ENCODE measurements around the gene STRIP2. TPM values are rescaled to one million over a fixed set of nuclear protein-coding genes. Genes with fewer than 3 reads are reported as not detected.

STRIP2 gene
- total and polyA plus RNA-seq, 2 of the 13 experiments (the other 11 are each of a cell fraction or from before 2014, with no cell fraction given) = 3.9 to 8.2 TPM

DNA sequence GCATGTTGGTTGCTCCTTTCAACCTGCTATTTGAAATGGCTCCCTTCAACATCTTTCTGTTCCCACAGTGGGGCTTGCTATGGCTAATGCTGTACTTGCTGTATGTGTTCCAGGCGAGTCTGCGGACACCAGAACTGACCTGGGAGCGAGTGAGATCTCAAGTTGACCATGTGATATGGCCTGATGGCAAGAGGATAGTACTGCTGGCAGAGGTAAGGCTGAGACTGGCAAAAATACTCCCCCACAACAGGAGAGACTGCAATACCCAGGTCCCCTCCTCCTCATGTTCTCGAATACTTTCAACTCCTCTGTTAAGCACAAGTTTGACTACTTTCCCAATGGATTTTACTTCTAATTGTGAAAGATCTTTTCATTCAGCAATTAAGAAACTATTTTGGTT lies 11.5 kb upstream of the STRIP2 start (continued):
- TF ChIP-seq, protein P1, sequence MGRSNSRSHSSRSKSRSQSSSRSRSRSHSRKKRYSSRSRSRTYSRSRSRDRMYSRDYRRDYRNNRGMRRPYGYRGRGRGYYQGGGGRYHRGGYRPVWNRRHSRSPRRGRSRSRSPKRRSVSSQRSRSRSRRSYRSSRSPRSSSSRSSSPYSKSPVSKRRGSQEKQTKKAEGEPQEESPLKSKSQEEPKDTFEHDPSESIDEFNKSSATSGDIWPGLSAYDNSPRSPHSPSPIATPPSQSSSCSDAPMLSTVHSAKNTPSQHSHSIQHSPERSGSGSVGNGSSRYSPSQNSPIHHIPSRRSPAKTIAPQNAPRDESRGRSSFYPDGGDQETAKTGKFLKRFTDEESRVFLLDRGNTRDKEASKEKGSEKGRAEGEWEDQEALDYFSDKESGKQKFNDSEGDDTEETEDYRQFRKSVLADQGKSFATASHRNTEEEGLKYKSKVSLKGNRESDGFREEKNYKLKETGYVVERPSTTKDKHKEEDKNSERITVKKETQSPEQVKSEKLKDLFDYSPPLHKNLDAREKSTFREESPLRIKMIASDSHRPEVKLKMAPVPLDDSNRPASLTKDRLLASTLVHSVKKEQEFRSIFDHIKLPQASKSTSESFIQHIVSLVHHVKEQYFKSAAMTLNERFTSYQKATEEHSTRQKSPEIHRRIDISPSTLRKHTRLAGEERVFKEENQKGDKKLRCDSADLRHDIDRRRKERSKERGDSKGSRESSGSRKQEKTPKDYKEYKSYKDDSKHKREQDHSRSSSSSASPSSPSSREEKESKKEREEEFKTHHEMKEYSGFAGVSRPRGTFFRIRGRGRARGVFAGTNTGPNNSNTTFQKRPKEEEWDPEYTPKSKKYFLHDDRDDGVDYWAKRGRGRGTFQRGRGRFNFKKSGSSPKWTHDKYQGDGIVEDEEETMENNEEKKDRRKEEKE (IDR thresholded peaks at IDR 0.05) = no peak
- TF ChIP-seq FOXO1 (CRISPR knock-in tag; IDR thresholded peaks at IDR 0.05) (no peak), ZNF253 (CRISPR knock-in tag; IDR thresholded peaks at IDR 0.05; ENCODE audit: borderline replicate concordance) (no peak)

DNA sequence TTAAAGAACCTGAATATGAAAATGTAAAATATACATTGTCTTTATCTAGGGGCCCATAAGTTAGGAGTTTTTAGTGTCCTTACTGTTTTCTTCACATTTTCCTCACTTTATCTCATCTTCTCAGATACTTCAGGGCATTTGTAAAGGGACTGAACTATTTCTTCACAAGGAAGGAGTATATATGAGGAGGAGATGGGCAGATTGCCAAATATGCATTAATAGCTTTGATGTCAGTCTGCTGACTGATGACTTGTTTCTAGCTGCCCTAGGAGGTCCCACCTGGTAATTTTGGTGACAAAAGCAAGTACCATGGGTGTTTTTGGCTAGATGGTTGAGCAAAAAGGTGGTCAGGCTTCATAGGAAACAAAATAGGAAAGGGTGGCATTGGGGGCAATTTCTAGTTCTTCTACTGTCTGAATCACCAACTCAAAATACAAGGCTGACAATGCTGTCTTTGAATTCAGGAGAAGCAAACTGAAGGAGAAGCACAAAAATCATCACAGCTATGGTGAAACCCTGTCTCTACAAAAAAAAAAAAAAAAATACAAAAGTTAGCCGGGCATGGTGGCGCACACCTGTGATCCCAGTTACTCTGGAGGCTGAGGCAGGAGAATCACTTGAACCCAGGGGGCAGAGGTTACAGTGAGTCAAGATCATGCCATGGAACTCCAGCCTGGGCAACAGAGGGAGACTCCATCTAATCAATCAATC lies 10.4 kb upstream of the STRIP2 start:
- H3K36me3 ChIP-seq (replicated peaks in 1 of 2; ENCODE audit: control insufficient read depth in 1 of 2, insufficient read depth in 2 of 2, low read length in 2 of 2) = 0 out of 5 replicates have a peak, but pooled peaks cover 3 to 4% of the 10 kb centered on the region in 2 experiments
- in situ Hi-C loops (cut with HindIII; ENCODE audit: extremely low pct_ligation_motif_present, low pct_unique_long_range_greater_than_20kb) (no loop called here), intact Hi-C loops (cut with micrococcal nuclease; ENCODE audit: unreplicated experiment) (no loop called here)
- H3K9ac ChIP-seq (ENCODE audit: insufficient read depth, low read depth, low read length) = no peak overlapping the region
- H3K27me3 ChIP-seq (ENCODE audit: control insufficient read depth in 1 of 2, insufficient read depth in 2 of 2, low read length in 2 of 2) = no peaks in the 10 kb centered on the region
- WGBS (ENCODE audit: low lambda C conversion rate) = 98% methylated on average over 2 of the region's 2 CpGs
- H4K20me1 ChIP-seq (ENCODE audit: insufficient read depth, low read length) = no peaks in the 10 kb centered on the region
- no peak overlapping the region for H3K4me2 ChIP-seq (ENCODE audit: low read depth, low read length)
- FAIRE-seq (no peak), DNase-seq (ENCODE audit: low spot score) (peak; percentile 12), ATAC-seq (no peak)
- ChIA-PET POLR2A (interaction anchor here (1.6 kb wide), 1 partner anchor 10 kb away, joined by 4 read pairs; the partner anchor contains the start of gene STRIP2), CTCF (ENCODE audit: low intra/inter-chr PET ratio, low total read pairs) (no interaction called here)
- H3K4me3 ChIP-seq (replicated peaks in 1 of 3; ENCODE audit: insufficient read depth in 1 of 3, low read depth in 2 of 3, low read length in 3 of 3) = no peak overlapping the region
- no peaks in the 10 kb centered on the region for H3K4me1 ChIP-seq (ENCODE audit: insufficient read depth, low read length)
- H3K9me3 ChIP-seq (ENCODE audit: low read length) = no peaks in the 10 kb centered on the region
- BruUV-seq (replicated peaks) = no TSS peak
- TF ChIP-seq ESRRA (CRISPR knock-in tag; IDR thresholded peaks at IDR 0.05; ENCODE audit: low read depth) = no peak
- TF ChIP-seq TOE1 (CRISPR knock-in tag; IDR thresholded peaks at IDR 0.05) = no peak
- no peak for TF ChIP-seq ELF3 (CRISPR knock-in tag; IDR thresholded peaks at IDR 0.05)
- TF ChIP-seq ZNF614 (CRISPR knock-in tag; IDR thresholded peaks at IDR 0.05; ENCODE audit: borderline replicate concordance) = no peak
- TF ChIP-seq MIER2 (CRISPR knock-in tag; IDR thresholded peaks at IDR 0.05) = no peak
- no peak for TF ChIP-seq GZF1 (CRISPR knock-in tag; IDR thresholded peaks at IDR 0.05)
- no peak for TF ChIP-seq ZNF17 (CRISPR knock-in tag; IDR thresholded peaks at IDR 0.05)
- TF ChIP-seq, protein P2, sequence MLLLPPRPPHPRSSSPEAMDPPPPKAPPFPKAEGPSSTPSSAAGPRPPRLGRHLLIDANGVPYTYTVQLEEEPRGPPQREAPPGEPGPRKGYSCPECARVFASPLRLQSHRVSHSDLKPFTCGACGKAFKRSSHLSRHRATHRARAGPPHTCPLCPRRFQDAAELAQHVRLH (CRISPR knock-in tag; IDR thresholded peaks at IDR 0.05; ENCODE audit: borderline replicate concordance, low read depth) = no peak
- TF ChIP-seq, protein P3, sequence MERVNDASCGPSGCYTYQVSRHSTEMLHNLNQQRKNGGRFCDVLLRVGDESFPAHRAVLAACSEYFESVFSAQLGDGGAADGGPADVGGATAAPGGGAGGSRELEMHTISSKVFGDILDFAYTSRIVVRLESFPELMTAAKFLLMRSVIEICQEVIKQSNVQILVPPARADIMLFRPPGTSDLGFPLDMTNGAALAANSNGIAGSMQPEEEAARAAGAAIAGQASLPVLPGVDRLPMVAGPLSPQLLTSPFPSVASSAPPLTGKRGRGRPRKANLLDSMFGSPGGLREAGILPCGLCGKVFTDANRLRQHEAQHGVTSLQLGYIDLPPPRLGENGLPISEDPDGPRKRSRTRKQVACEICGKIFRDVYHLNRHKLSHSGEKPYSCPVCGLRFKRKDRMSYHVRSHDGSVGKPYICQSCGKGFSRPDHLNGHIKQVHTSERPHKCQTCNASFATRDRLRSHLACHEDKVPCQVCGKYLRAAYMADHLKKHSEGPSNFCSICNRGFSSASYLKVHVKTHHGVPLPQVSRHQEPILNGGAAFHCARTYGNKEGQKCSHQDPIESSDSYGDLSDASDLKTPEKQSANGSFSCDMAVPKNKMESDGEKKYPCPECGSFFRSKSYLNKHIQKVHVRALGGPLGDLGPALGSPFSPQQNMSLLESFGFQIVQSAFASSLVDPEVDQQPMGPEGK (CRISPR knock-in tag; IDR thresholded peaks at IDR 0.05) = no peak
- TF ChIP-seq ZNF709 (CRISPR knock-in tag; IDR thresholded peaks at IDR 0.05) = no peak
- no peak overlapping the region for H3K27ac ChIP-seq (ENCODE audit: extremely low read length, insufficient read depth, low read length)
- no peaks in the 10 kb centered on the region for H3K79me2 ChIP-seq (ENCODE audit: insufficient read depth, low read length)
- no peak overlapping the region for H2AFZ ChIP-seq (ENCODE audit: low read length)
